Measurements from ENCODE around the gene FRMD4B.
A peak's percentile ranks its signal among the peaks of the same experiment; 100 is the strongest.

The FRMD4B gene

DNA sequence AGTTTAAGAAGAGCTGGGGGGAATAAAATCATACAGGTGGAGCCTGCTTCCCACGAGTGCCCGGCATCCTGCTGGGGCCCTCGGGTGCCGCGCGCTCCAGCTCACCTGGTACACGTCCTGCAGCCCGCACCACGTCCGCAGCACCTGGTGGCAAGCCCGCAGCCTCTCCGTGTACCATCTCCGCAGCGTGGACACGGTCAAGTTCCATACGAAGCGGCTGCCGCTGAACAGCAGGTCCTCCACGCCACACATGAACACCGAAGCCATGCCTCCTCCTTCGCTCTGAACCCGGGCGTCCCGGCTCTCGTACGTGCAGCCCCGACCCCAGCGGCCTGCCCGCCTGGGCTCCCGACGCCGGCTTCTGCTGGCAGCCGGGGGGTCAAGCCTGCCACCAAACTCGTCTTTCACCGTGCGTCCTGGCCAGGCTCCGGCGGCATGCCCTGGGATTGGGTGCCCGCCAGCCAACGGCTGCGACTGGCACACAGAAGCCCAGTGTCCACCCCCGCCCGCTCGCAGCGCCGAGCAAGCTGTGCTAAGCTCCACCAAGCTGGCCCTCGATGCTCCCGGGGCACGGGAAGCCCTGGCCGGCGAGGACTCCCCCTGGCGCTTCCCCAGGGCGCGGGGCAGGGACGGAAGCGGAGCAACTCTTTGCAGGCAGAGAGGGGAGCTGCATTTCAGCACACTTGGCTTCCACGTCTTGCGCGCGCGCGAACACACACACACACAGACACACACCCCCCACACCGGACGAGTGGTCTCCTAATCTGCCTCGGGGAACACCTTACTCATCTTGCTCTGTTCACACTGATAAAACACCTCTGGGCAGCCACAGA lies at the start of gene FRMD4B:
Gene FRMD4B, minus strand, starts transcription at position 366 of the 833 bp plus-strand sequence. Its CDS starts 99 bp downstream, at position 267.
- peak within 1 kb of the TSS; percentile 63 for H3K27ac ChIP-seq
- peak within 1 kb of the TSS; percentile 58 to 68 for H3K4me3 ChIP-seq (ENCODE audit: low read depth in 1 of 2, low read length in 1 of 2)
- peaks cover 44 to 50% of the 10 kb centered on the region in 2 experiments for H3K4me1 ChIP-seq (ENCODE audit: control insufficient read depth in 1 of 2, insufficient read depth in 1 of 2, low read depth in 1 of 2, low read length in 1 of 2)
- TF ChIP-seq, protein P1, sequence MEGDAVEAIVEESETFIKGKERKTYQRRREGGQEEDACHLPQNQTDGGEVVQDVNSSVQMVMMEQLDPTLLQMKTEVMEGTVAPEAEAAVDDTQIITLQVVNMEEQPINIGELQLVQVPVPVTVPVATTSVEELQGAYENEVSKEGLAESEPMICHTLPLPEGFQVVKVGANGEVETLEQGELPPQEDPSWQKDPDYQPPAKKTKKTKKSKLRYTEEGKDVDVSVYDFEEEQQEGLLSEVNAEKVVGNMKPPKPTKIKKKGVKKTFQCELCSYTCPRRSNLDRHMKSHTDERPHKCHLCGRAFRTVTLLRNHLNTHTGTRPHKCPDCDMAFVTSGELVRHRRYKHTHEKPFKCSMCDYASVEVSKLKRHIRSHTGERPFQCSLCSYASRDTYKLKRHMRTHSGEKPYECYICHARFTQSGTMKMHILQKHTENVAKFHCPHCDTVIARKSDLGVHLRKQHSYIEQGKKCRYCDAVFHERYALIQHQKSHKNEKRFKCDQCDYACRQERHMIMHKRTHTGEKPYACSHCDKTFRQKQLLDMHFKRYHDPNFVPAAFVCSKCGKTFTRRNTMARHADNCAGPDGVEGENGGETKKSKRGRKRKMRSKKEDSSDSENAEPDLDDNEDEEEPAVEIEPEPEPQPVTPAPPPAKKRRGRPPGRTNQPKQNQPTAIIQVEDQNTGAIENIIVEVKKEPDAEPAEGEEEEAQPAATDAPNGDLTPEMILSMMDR (IDR thresholded peaks at IDR 0.05): no peak
- no peaks in the 10 kb centered on the region for H3K9me3 ChIP-seq
- H3K36me3 ChIP-seq: no peaks in the 10 kb centered on the region
- H3K27me3 ChIP-seq: no peaks in the 10 kb centered on the region

DNA sequence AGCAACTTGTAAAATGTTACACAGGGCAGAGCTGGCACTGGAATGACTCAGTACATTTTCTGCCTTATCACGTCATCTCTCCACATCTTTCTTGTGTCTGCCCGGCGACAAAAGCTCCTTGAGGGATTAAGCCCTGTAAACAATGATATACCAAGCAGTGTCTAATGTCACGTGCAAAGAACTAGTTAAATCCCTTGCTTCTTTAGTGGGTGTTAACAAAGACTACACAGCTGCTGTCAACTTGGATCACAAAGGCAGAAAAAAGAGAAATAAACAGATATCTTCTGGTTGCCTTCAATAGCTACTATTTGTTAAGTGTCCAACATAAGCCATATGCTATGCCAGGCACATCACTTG lies 48.1 kb upstream of the FRMD4B start:
- Histone ChIP-seq H3K4me3 (ENCODE audit: low read depth in 1 of 2, low read length in 1 of 2) (no peak overlapping the region), H3K27ac (peak overlapping the region; percentile 0), H3K4me1 (ENCODE audit: control insufficient read depth in 1 of 2, insufficient read depth in 1 of 2, low read depth in 1 of 2, low read length in 1 of 2) (peaks cover 24 to 47% of the 10 kb centered on the region in 2 experiments), H3K27me3 (no peaks in the 10 kb centered on the region), H3K9me3 (no peaks in the 10 kb centered on the region), H3K36me3 (no peaks in the 10 kb centered on the region)
- TF ChIP-seq, protein P1 (IDR thresholded peaks at IDR 0.05): no peak

DNA sequence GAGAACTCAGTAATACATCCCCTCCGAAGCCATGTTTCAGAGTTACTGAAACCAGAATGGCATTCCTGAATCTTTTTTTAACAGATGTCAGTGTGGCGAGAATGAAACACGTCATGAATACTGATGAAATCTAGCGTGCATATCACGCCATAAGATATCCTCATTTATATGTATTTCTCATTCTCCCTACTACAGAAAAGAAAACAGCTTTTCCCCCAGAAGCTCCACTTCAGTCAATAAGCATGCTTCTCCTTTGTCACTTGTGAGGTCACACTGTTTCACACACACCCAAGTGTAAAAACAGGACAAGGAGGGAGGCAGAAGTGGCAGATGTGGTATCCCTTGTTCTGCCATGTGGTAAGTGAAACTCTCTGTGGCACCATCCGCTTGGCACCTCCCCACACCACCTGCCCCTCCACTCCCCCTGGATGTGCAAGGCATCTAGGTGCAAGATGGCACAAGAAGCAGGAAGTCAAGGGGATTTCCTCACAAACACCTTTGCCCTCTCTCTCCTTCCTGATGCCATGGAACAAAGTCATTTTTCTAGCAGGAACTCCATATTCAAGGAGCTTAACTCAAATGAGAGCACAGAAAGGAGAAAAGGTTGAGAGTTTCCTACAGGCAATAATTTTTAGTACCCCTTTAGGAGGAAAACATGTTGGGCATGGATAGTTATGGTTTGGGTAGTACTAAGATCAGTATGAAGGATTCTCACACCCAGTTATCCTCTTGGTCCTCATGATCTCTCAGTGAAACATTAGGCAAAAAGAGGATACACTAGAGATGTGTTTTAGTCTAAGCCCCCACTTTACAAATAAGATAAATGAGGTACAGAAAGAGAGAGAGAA lies 47.5 kb upstream of the FRMD4B start:
- peak overlapping the region; percentile 0 for H3K27ac ChIP-seq
- no peak overlapping the region for H3K4me3 ChIP-seq (ENCODE audit: low read depth in 1 of 2, low read length in 1 of 2)

DNA sequence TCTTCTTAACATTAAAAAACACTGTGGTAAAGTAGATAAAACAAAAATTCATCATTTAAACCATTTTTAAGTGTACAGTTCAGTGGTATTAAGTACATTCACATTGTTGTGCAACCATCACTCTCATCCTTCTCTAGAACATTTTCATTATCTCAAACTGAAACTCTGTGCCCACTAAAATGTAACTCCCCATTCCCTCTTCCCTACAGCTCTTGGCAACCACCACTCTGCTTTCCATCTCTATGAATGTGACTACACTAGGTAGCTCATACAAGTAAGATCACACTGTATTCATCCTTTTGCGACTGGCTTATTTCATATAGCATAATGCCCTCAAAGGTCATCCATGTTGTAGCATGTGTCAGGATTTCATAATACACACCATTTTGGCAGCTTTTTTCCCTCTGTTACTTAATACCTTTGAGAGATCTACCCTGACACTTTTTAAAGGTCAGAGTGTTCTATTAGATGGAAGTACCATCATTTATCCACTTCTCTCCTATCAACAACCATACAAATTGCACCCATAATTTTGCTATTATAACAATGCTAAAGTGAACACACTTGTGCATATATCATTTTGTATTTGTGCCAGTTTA lies 42.9 kb upstream of the FRMD4B start:
- no peaks in the 10 kb centered on the region for H3K9me3 ChIP-seq
- H3K4me1 ChIP-seq (ENCODE audit: control insufficient read depth in 1 of 2, insufficient read depth in 1 of 2, low read depth in 1 of 2, low read length in 1 of 2): peaks cover 23 to 32% of the 10 kb centered on the region in 2 experiments
- no peaks in the 10 kb centered on the region for H3K27me3 ChIP-seq
- H3K27ac ChIP-seq: no peak overlapping the region
- TF ChIP-seq, protein P1 (IDR thresholded peaks at IDR 0.05): no peak
- no peak overlapping the region for H3K4me3 ChIP-seq (ENCODE audit: low read depth in 1 of 2, low read length in 1 of 2)
- H3K36me3 ChIP-seq: no peaks in the 10 kb centered on the region

More for the DNA sequence above, 47.5 kb upstream of the FRMD4B start:
- TF ChIP-seq, protein P1 (IDR thresholded peaks at IDR 0.05): no peak
- Histone ChIP-seq H3K9me3 (no peaks in the 10 kb centered on the region), H3K36me3 (no peaks in the 10 kb centered on the region), H3K4me1 (ENCODE audit: control insufficient read depth in 1 of 2, insufficient read depth in 1 of 2, low read depth in 1 of 2, low read length in 1 of 2) (peaks cover 24 to 47% of the 10 kb centered on the region in 2 experiments), H3K27me3 (no peaks in the 10 kb centered on the region)

DNA sequence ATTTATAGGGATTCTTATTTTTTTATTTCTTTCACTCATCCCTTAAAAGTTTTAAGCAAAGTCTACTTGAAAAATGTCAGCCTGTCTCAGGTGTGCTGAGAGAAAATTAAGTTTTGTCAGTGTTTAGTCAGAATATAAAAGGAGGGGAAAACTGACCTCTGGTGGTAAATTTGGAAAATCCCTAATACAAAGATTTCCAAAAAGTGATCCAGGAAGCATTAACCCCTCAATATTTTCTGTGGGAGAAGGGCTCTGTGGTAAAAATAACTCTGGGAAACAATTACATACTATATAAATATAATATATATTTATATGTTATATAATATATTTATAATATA lies 41.0 kb upstream of the FRMD4B start:
- no peak overlapping the region for H3K4me3 ChIP-seq (ENCODE audit: low read depth in 1 of 2, low read length in 1 of 2)
- no peaks in the 10 kb centered on the region for H3K9me3 ChIP-seq
- H3K27ac ChIP-seq: no peak overlapping the region
- H3K27me3 ChIP-seq: no peaks in the 10 kb centered on the region
- peaks cover 8 to 13% of the 10 kb centered on the region in 2 experiments for H3K4me1 ChIP-seq (ENCODE audit: control insufficient read depth in 1 of 2, insufficient read depth in 1 of 2, low read depth in 1 of 2, low read length in 1 of 2)
- no peaks in the 10 kb centered on the region for H3K36me3 ChIP-seq
- TF ChIP-seq, protein P1 (IDR thresholded peaks at IDR 0.05): no peak
